SHP77 treated with DMSO at 0.1 percent for 48 hours (cell line): ENCODE data around the gene LRP10.
"Not testable (repeated sequence)": the region's sequence is repeated elsewhere in the genome, so short reads cannot be mapped to it uniquely, and the experiment has no call there.

Source experiments
- DNase-seq: peaks from one replicate; lab custom pipeline; 2025; lab: John Stamatoyannopoulos, UW

Gene LRP10

GRCh38 chr14:22871224-22872032 lies at the start of gene LRP10:
Gene LRP10 (plus strand): TSS chr14:22871740. CDS start chr14:22872304, 564 bp downstream.
- peak; percentile 84 for DNase-seq

GRCh38 chr14:22822016-22822570 lies 49.4 kb upstream of the LRP10 start:
- DNase-seq: no peak

- no peak for DNase-seq
Observed at GRCh38 chr14:22822571-22823098, 48.9 kb upstream of the LRP10 start.

GRCh38 chr14:22824711-22825359 lies 46.7 kb upstream of the LRP10 start:
- DNase-seq: peak; percentile 51

GRCh38 chr14:22829076-22829660 lies 42.4 kb upstream of the LRP10 start:
- DNase-seq: not testable (repeated sequence)

- DNase-seq: peak; percentile 87
Observed at GRCh38 chr14:22829661-22830442, 41.7 kb upstream of the LRP10 start, which contains the start of gene MRPL52. Gene MRPL52 (plus strand): TSS chr14:22829887. CDS start chr14:22829913, 26 bp downstream.

GRCh38 chr14:22830443-22831010 lies 41.0 kb upstream of the LRP10 start:
- no peak for DNase-seq

- DNase-seq: no peak
Observed at GRCh38 chr14:22835505-22835904, 36.0 kb upstream of the LRP10 start.

GRCh38 chr14:22836301-22837113 lies 35.0 kb upstream of the LRP10 start, which contains the start of gene MMP14:
Gene MMP14 (plus strand): TSS chr14:22836585. CDS start chr14:22836818, 233 bp downstream.
- DNase-seq: no peak

GRCh38 chr14:22837114-22837749 lies 34.3 kb upstream of the LRP10 start:
- no peak for DNase-seq

- no peak for DNase-seq
Observed at GRCh38 chr14:22837750-22838538, 33.6 kb upstream of the LRP10 start.

GRCh38 chr14:22838631-22839041 lies 32.9 kb upstream of the LRP10 start:
- DNase-seq: no peak

GRCh38 chr14:22839159-22839779 lies 32.3 kb upstream of the LRP10 start:
- no peak for DNase-seq

- no peak for DNase-seq
Observed at GRCh38 chr14:22841311-22841710, 30.2 kb upstream of the LRP10 start.

GRCh38 chr14:22841769-22842168 lies 29.8 kb upstream of the LRP10 start:
- no peak for DNase-seq

- DNase-seq: no peak
Observed at GRCh38 chr14:22842211-22843122, 29.1 kb upstream of the LRP10 start.
